ENCODE results near the gene PLA2G6.

The PLA2G6 gene, protein sequence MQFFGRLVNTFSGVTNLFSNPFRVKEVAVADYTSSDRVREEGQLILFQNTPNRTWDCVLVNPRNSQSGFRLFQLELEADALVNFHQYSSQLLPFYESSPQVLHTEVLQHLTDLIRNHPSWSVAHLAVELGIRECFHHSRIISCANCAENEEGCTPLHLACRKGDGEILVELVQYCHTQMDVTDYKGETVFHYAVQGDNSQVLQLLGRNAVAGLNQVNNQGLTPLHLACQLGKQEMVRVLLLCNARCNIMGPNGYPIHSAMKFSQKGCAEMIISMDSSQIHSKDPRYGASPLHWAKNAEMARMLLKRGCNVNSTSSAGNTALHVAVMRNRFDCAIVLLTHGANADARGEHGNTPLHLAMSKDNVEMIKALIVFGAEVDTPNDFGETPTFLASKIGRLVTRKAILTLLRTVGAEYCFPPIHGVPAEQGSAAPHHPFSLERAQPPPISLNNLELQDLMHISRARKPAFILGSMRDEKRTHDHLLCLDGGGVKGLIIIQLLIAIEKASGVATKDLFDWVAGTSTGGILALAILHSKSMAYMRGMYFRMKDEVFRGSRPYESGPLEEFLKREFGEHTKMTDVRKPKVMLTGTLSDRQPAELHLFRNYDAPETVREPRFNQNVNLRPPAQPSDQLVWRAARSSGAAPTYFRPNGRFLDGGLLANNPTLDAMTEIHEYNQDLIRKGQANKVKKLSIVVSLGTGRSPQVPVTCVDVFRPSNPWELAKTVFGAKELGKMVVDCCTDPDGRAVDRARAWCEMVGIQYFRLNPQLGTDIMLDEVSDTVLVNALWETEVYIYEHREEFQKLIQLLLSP

DNA sequence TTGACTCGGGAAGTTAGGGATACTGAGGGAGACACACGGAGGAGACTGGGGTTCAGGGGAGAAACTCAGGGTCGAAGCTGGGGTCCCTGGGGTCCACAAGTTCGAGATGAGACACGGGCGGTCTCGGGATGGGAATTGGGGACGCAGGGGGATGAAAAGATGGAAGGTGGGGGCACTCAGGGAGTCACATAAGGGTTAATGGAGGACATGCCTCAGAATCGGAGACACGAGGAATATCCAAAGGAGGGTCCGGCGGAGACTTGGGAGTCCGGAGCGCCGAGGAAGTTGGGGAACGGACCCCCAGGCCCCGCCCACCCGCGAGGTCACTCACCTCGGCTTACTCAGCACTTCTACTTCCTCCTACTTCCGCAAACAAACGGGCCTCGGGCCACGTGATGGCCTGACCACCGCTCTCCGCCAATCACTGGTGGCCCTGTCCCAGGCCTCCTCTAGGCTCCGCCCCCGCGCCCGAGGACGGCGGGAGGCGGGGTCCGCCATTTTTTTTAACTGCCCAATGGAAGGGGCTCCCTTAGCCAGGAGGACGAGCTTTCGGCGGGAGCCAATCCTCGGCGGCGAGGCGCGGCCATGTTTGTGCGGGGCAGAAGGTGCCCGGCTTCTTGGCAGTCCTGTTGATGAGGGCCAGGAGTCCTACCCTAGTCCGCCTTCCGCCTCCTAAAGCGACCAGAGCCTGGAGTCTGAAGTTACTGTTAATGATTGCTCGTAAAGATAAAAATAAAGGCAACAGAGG, at the start of gene PLA2G6:
Gene PLA2G6 (minus strand): TSS at position 378 of the 748 bp plus-strand sequence. CDS start 12,404 bp downstream, outside the sequence.
- DNase-seq (ENCODE audit: low read depth in 2 of 2), result peak; percentile 95 to 97

DNA sequence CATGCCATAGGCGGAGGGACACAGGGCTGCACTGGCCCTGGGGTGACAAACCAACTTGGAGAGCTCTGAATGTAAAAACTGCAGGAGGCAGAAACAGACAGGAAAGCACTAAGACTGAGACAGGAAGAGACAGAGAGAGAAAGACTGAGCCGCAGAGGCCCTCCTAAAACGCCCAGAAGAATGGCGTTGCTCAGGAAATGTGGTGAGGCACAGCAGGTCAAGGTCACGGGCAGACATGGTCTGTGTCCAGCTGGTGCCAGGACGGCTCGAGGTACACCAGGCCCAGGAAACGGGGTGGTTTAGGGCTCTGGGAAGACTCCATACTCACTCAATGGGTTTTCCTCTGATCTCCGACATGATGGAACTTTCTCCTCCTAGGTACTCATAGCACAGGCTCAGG, 49.3 kb upstream of the PLA2G6 start:
- no peak for DNase-seq (ENCODE audit: low read depth in 2 of 2)

DNA sequence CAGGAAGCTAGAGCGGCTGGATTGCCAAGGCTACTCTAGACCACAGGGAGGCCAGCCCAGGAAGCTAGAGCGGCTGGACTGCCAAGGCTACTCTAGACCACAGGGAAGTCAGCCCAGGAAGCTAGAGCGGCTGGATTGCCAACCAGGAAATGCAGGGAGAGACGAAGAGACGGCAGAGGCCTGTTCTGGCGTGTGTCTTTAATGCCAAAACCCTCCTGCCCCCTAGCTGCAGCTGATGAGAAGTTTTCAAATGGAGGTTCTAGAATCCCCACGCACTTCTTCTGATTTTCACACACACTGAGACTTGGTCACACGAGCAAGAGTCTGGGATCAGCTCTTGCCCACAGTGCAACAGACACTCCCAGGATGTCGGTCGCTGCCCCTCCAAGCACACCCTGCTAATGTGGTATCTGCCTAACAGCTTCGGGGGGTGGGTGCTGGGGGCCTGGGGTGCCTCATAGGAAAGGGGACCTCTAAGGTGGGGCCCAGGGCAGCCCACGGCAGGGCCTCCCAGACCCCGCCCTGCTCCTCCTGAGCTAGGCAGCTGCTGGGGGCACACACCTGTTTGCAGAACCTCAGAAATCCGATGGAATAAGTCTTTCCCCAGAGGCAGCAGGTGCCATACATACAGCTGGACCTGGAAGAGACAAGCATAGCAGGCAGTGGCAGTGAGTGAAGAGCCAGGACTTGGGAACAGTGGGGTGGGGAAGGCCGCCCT, 48.6 kb upstream of the PLA2G6 start:
- peak in 1 of 2 experiments; percentile 12 for DNase-seq (ENCODE audit: low read depth in 2 of 2)

DNA sequence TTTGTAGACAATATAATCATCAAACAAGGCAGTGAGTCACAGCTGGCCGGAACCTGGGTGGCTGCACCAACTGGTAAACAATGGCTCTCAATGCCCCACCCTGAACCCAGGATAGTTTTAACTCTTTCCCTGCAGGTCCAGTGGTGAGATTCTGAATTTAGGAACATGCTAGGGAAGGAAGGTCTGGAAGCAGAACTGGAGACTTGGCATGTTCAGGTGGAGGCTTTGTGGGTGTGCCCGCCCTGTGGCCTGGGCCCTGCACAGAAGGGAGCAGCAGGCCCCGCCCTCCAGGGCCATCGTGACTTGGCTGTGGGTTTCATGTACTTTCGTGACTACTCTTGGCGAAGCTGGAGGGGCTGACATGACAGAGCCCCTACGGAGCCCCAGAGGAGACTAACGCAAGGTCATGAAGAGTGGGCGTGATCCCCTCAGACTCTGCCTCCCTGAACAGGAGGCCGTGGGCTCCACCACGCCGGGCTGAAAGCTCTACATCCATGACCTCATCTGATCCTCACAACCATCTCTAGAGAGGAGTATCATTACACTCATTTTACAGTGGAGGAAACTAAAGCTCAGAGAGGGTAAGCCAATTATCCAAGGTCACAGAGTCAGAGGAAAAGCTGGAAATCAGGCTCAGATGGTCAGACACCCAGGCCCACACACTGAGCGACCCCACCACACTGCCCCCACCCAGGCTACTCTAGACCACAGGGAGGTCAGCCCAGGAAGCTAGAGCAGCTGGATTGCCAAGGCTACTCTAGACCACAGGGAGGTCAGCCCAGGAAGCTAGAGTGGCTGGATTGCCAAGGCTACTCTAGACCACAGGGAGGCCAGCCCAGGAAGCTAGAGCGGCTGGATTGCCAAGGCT, 47.5 kb upstream of the PLA2G6 start:
- no peak for DNase-seq (ENCODE audit: low read depth in 2 of 2)

DNA sequence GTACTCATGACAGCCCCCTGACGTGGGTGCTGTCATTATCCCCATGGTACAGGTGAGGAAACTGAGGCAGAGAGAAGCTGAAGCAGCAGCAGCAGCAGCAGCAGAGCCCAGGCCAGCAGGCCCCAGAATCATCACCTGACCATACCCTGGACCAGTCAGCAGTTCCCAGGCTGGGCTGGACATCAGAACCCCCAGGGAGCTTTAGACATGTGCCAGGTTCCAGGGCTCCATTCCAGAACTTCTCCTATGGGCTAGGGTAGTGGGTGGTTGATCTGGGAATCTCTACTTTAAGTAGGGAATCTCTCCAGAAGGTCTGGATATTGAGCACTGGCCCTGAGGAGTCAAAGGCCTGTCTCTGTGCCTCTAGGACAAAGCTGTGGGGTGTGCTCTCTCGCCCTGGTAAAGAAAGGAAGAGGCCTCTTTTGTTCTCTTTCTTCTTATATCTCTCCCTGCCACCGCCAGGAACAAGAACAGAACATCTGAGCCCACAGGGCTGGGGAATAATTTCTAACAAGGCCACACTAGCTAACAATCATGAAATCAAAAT, 46.8 kb upstream of the PLA2G6 start:
- no peak for DNase-seq (ENCODE audit: low read depth in 2 of 2)

DNA sequence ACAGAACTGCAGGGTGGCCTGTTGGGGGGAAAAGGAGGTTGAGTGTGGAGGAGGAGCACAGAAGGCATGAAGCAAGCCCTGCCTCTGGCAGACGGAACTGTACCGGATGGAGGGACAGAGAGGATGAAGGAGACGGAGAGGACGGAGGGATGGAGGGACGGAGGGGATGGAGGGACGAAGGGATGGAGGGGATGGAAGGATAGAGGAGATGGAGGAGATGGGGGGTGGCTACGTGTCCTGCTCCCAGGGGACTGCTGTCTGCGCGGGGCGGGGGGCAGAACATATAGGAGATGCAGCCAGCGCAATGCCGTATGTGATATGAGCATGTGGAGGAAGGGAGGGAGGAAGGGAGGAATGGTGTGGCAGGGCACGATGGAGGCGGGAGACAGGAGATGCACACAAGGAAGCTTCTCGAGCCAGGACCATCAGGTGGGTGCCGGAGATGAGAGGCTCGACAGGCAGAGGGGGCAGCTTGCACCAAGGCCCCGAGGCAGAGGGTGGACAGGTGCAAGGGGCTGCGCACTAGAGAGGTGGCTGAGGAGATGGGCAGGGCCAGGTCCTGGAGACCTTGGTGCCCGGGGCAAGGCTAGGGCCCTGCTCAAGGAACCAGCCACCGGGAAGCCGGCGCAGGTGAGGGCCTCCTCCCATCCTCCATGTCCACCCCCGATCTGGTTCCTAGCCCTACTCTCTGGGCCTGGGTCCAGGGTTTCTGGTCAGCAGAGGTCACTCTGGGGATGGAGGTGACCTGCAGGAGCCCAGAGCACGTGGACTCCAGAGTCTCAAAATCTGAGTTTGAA, 45.4 kb upstream of the PLA2G6 start:
- no peak for DNase-seq (ENCODE audit: low read depth in 2 of 2)

DNA sequence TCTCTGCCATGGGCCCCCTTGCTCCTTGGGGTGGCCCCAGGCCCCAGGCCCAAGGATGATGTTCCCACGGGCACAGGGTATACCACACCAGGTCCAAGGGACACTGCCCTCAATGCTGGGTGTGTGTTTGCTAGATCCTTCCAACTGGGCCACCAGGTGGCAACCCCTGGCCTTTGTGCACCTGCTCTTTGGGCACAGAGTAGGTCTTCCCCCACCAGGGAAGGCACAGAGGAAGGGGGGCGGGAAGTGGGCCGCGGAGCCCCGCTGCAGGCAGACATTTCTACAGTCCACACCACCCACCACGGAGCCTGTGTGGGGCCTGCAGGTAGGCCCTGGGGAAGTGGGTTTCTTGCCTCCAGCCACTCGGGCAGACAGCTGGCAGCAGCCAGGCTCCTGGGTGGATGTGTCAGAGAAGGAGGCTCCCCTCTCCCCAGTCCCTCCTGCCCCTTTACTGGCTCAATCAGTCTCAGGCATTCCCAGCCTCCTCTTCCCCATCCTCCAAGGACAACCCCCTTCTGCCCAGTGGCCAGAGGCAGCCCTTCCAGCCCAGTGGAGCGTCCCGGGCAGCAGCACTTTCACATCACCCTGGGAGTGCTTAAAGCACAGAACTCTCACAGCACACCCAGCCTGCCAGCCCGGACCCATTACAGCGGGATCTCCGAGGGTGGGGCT, 41.8 kb upstream of the PLA2G6 start:
- no peak for DNase-seq (ENCODE audit: low read depth in 2 of 2)

DNA sequence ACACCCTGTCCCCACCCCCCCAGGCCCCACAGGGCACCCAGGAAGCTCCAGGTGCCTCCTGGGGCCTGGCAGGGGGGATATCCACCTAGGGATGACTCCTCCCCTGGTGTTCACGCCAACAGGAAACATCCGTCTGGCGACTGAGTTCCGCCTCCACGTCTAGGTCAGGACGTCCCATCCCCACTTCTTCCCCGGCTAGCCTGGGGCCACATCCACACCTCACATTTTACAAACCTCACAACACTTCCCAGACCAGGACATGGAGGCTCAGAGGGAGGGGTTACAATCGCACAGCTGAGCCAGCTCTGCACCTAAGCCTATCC, 41.1 kb upstream of the PLA2G6 start:
- no peak for DNase-seq (ENCODE audit: low read depth in 2 of 2)

DNA sequence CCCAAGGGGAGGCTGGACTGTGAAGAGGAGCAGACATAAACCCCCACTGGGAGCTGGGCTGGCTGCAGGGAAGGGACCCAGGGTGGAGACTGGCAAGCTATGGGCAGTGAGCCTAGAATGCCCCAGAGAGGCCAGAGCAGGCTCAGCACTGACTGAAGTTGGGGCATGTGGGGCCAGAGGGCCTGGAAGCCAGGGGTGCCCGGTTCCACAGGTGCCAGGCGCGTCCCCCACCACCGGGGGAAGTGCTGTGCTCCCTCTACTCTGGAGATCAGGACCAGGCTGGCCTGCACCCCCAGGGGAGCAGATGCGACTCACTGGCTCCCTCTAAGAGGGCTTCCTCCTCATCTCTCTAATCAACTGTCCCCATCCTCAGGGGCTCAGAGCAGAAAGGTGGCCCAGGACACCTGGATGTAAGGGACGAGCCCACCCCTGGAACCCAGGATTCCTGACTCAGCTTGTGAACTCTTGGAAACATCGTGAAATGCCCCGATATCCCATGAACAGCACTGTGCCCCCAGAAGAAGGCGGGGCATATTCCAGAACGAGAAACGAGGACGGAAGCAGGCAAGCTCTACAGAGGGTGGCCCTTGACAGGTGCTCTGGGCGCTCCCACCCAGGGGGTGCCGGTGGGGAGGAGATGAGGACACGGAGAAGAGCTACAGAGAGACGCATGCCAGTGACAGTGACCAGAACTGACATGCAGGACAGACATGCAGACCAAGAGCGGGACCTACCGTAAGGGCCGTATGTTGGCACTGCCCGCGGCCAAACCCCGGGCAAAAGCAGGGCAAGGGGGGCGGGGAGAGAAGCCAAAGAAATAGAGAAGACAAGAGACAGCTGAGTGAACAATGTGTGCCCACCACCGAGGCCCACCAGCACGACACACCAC, 40.5 kb upstream of the PLA2G6 start:
- no peak for DNase-seq (ENCODE audit: low read depth in 2 of 2)

DNA sequence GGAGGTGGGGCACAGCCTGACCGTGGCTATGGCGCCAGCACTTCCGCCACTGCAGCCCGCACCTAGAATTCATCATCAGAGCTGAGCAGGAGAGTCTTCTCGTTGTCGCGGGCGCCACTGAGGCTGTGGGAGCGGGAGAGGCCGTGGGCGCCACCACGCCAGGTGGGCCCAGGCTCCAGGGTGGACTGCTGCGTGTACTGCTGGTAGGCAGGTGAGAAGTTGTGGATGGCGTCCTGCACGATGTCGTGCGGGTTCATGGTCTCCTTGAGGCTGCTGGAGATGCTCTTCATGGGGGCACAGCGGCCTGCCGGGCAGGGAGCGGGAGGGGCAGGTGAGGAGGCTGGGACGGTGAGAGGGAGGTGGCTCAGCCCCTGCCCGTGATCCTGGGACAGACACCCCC, 39.8 kb upstream of the PLA2G6 start:
- no peak for DNase-seq (ENCODE audit: low read depth in 2 of 2)

DNA sequence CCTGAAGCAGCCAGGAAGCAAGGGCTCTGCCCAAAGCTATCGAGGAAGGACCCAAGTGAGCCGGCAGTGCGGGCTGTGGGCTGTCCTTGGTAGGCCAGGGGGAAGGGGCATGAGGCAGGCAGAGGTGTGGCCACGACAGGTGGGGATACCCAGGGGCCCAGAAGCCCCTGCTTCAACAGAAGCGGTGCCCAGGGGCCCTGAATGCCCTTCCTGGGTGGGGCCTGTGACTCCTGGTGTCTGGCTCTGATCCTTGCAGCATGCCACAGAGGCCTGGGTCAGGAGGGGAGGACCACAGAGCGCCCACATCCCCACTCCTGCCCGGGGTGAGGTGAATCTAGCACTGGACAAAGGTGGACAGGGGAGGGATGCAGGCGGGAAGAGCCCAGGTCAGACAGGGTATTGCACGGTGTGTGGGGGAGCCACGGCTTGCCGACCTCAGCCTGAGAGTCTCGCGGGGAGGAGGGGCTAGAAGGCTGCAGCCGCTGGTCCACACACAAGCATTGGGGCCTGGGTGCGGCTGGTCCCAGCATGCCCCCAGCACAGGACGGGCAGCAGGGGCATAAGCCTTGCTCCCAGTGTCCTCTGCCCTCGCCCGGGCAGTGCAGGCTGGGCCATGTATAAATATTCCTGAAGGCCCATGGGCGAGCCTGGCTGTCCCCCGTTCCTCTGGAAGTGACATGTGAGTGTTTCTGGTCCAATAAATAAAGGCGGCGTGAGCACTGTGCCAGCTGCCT, 39.2 kb upstream of the PLA2G6 start:
- DNase-seq (ENCODE audit: low read depth in 2 of 2), result no peak

DNA sequence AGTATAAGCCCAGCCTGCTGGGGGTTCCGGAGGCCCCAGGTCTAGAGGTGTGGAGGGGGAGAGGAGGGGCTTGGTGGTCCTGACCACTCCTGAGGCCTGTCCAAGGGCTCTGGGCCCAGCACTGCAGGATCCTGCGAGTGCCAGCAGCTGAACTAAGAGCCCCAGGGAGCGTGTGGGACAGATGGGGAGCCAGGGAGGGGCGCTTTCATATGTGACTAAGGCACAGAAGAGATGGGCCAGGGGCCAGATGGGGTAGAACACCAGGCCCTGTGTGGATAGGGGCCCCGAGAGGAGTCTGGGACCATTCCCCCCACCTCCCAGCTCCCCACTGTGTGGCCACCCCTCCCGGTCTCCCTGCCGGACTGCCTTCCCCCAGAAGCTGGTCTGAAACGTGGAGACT, 38.5 kb upstream of the PLA2G6 start:
- DNase-seq (ENCODE audit: low read depth in 2 of 2), result no peak

DNA sequence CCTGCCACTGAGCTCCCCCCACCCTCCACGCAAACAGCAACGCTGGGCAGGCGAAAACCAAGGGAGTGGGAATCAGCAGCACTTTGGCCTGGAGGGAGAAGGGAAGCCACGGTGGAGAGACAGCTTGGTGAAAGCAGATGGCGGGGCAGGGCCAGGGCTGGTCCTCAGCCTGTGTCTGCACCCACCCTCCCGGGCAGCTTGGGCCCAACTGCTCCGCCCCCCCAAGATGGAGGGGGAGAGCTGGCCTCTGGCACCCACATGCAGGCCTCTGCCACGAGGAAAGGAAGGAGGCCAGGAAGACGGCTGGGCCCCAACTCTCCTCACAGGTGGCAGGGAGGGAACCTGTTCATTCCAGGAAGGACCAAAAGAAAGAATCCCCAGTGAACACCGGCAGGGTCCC, 38.0 kb upstream of the PLA2G6 start:
- no peak for DNase-seq (ENCODE audit: low read depth in 2 of 2)

DNA sequence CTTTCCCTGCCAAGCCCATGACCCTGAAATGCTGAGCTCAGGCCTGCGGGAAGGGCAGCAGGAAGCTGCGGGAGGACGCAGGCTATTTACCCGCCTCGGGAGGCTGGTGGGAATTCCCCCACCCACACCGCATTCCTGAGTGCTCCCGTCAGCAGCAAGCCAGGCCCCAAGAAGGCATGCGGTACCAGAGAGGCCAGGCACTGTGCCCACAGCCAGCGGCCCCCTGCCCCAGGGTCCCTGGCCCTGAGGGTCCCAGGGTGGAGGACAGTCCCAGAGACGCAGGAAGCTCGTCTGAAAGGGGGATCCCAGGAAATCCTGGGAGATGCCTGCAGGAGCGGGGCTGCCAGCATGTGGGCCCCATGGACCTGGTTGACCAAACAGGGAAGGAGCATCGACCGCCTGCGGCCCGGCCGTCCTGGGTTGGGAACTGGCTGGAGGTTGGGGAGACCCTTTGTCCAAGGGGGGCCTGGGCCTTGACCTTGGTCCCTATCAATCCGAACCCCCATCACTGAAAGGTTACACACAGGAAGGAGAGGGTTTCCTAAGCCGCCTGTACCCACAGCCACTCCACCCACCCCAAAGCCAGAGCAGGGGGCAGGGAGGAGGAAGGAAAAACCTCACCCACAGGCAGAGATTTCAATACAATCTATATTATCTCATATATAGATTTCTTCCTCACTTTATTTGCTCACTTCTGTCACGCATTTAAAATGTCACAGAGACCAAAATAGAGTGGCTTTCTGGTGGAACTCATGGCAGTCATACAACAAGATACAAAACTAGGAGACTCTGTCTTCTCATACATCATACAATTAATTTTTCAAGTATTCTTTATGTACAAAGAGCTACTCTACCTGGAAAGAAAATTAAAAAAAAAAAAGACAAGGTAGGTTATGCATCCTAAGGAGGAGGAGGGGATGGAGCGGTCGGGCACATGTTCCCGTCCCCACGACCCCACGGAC, 37.3 kb upstream of the PLA2G6 start:
- peak in 1 of 2 experiments; percentile 60 for DNase-seq (ENCODE audit: low read depth in 2 of 2)

DNA sequence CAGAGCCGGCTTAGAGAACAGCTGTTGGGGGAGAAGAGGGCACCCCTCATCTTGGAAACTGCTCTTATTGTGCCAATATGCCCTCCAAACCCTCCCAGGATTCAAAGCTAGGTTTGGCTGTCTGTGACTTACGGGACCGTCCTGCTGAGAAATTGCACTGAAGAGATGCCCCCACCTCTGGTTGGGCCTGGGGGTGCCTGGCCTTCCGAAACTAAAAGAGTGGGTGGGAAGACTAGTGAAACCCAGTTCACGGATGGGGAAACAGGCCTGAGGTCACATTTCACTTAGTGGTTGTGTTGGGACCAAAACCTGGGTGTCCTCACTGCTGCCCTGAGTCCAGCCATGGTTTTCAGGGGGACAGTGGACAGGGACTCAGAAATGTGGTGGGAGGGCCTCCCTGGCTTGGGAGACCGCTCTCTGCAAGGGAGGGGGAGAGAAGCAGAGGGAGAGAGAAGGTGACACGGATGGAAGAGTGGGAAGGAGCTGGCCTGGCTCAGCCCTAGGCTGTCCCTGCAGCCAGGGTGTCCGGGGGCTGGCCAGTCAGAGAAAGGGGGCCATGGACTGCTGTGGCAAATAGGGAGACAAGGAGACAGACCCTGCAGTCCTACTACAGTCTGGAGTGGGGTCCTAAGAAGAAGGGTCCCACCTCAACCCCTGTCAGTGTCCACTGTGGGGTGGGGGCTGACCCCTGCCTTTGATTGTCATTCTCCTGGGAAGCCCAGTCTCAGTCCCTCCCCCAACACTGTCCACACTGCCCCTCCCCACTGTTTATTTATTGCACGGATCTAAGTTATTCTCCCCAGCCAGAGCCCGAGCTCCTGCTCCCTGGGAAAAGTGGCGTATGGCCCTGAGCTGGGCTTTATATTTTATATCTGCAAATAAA, 33.8 kb upstream of the PLA2G6 start:
- DNase-seq (ENCODE audit: low read depth in 2 of 2), result no peak
